Nephron (organoid): Measurements from ENCODE around the gene ABHD6.
"Not testable (repeated sequence)": the region's sequence is repeated elsewhere in the genome, so short reads cannot be mapped to it uniquely, and the experiment has no call there.

Source experiments
- H3K27ac Mint-ChIP-seq, 3 experiments: 2 replicates each; pipeline ENCODE4 v1.8.0; 2020; ENCODE audit warnings: mixed read lengths in 3 of 3, mild to moderate bottlenecking in 2 of 3, moderate library complexity in 1 of 3
- H3K27me3 Mint-ChIP-seq: 2 replicates; pipeline ENCODE4 v1.8.0; 2021; ENCODE audit warnings: low read depth, mild to moderate bottlenecking, moderate library complexity, mixed read lengths
- H3K36me3 Mint-ChIP-seq: 2 replicates; pipeline ENCODE4 v1.8.0; 2020; ENCODE audit warnings: low read depth, mixed read lengths
- H3K4me1 Mint-ChIP-seq: 2 replicates; pipeline ENCODE4 v1.8.0; 2020; ENCODE audit warnings: mixed read lengths
- H3K4me3 Mint-ChIP-seq, 3 experiments: 2 replicates each; pipeline ENCODE4 v1.8.0; 2020; ENCODE audit warnings: mild to moderate bottlenecking in 3 of 3, mixed read lengths in 3 of 3, moderate library complexity in 2 of 3
- H3K9me3 Mint-ChIP-seq: 2 replicates; pipeline ENCODE4 v1.8.0; 2020; ENCODE audit warnings: mixed read lengths
- TF ChIP-seq, protein P1 (sequence below), 3 experiments: fragments of 200-600 bp; sonication (generic); IDR thresholded peaks; one replicate each; pipeline ENCODE4 v1.5.0; 2021; ENCODE audit warnings: antibody characterized with exemption in 3 of 3; ENCODE audit not compliant: unreplicated experiment in 3 of 3

The ABHD6 gene

GRCh38 chr3:58336135-58336882 lies 98.7 kb downstream of the ABHD6 start:
- Mint-ChIP-seq H3K4me1 (peaks cover 29% of the 10 kb centered on the region), H3K4me3 (no peak overlapping the region), H3K27me3 (peaks cover 6% of the 10 kb centered on the region), H3K9me3 (no peaks in the 10 kb centered on the region), H3K36me3 (peaks cover 8% of the 10 kb centered on the region), H3K27ac (no peak overlapping the region)
- TF ChIP-seq, protein P1, sequence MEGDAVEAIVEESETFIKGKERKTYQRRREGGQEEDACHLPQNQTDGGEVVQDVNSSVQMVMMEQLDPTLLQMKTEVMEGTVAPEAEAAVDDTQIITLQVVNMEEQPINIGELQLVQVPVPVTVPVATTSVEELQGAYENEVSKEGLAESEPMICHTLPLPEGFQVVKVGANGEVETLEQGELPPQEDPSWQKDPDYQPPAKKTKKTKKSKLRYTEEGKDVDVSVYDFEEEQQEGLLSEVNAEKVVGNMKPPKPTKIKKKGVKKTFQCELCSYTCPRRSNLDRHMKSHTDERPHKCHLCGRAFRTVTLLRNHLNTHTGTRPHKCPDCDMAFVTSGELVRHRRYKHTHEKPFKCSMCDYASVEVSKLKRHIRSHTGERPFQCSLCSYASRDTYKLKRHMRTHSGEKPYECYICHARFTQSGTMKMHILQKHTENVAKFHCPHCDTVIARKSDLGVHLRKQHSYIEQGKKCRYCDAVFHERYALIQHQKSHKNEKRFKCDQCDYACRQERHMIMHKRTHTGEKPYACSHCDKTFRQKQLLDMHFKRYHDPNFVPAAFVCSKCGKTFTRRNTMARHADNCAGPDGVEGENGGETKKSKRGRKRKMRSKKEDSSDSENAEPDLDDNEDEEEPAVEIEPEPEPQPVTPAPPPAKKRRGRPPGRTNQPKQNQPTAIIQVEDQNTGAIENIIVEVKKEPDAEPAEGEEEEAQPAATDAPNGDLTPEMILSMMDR (IDR thresholded peaks at IDR 0.05; ENCODE audit: unreplicated experiment in 3 of 3): no peak

DNA sequence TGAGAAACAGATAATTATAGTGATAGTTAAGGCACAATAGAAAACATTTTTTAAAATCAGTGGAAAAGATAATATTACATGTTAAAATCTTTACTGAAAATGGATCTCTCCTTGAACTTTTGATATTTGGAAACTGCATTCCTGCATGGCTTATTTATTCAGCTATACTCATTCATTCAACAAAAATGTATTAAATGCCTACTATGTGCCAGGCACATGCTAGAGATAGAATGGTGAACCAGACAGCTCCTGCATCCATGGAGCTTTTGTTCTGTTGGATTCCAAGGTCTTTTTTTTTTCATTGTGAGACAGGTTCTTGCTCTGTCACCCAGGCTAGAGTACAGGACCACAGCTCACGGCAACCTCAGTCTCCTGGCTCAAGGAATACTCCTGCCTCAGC lies 99.6 kb downstream of the ABHD6 start:
- Mint-ChIP-seq H3K4me3 (no peak overlapping the region), H3K4me1 (peaks cover 25% of the 10 kb centered on the region), H3K36me3 (peaks cover 8% of the 10 kb centered on the region), H3K27me3 (peaks cover 3% of the 10 kb centered on the region), H3K9me3 (no peaks in the 10 kb centered on the region), H3K27ac (no peak overlapping the region)
- TF ChIP-seq, protein P1 (IDR thresholded peaks at IDR 0.05; ENCODE audit: unreplicated experiment in 3 of 3): no peak

DNA sequence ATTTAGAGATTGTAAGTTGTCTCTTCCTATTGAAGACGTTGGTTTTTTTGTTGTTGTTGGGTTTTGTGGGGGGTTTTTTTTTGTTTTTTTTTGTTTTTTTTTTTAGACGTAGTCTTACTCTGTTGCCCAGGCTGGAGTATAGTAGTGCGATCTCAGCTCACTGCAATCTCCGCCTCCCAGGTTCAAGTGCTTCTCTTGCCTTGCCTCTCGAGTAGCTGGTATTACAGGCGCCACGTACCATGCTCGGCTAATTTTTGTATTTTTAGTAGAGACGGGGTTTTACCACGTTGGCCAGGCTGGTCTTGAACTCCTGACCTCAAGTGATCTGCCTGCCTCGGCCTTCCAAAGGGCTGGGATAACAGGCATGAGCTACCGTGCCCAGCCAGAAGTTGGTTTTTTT lies 101.6 kb downstream of the ABHD6 start:
- H3K36me3 Mint-ChIP-seq, H3K9me3 Mint-ChIP-seq, H3K27me3 Mint-ChIP-seq, H3K27ac Mint-ChIP-seq, H3K4me3 Mint-ChIP-seq: not testable (repeated sequence)
- peaks cover 15% of the 10 kb centered on the region for H3K4me1 Mint-ChIP-seq

DNA sequence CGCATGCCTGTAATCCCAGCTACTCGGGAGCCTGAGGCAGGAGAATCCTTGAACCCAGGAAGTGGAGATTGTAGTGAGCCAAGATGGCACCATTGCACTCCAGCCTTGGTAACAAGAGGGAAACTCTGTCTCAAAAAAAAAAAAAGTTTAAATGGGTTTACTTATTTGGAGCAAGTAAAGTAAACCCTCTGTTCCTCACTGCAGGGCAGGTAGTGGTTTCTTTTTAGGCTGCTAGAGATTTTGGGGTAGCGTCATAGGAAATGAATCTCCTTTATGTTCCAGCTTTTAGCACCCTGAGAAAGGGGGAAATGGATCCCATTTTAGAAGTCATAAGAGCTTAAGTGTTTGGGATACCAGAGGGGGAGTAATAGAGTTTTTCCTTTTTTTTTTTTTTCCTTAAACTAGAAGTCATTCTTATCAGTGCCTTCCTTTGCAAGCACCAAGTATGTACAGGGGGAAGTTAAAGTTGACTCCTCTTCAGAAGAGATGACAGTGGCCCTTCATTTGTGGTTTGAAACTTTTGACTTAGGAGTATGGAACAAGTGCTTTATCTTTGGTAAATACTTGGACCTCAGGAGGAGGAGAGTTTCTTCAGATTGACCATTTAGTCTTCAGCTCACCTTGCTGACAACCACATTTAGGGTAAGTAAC lies 103.1 kb downstream of the ABHD6 start:
- Mint-ChIP-seq H3K36me3 (peaks cover 8% of the 10 kb centered on the region), H3K27me3 (no peaks in the 10 kb centered on the region), H3K9me3 (no peaks in the 10 kb centered on the region), H3K4me1 (no peaks in the 10 kb centered on the region), H3K4me3 (no peak overlapping the region), H3K27ac (no peak overlapping the region)
- TF ChIP-seq, protein P1 (IDR thresholded peaks at IDR 0.05; ENCODE audit: unreplicated experiment in 3 of 3): no peak

DNA sequence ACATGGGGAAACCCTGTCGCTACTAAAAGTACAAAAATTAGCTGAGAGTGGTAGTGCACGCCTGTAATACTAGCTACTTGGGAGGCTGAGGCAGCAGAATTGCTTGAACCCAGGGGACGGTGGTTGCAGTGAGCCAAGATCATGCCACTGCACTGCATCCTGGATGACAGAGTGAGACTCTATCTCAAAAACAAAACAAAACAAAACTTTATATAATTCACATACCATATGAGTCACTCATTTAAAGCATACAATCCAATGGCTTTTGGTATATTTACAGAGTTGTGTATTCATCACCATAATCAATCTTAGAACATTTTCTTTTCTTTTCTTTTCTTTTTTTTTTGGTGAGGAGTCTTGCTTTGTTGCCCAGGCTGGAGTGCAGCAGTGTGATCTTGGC lies 103.8 kb downstream of the ABHD6 start:
- Mint-ChIP-seq H3K4me1 (no peaks in the 10 kb centered on the region), H3K27me3 (no peaks in the 10 kb centered on the region), H3K9me3 (no peaks in the 10 kb centered on the region), H3K36me3 (peaks cover 8% of the 10 kb centered on the region), H3K4me3 (no peak overlapping the region), H3K27ac (no peak overlapping the region)
- TF ChIP-seq, protein P1 (IDR thresholded peaks at IDR 0.05; ENCODE audit: unreplicated experiment in 3 of 3): no peak

- Mint-ChIP-seq H3K36me3 (peaks cover 8% of the 10 kb centered on the region), H3K27ac (peak overlapping the region in 1 of 3 experiments; percentile 54), H3K27me3 (no peaks in the 10 kb centered on the region), H3K9me3 (no peaks in the 10 kb centered on the region), H3K4me3 (no peak overlapping the region), H3K4me1 (no peaks in the 10 kb centered on the region)
- TF ChIP-seq, protein P1 (IDR thresholded peaks at IDR 0.05; ENCODE audit: unreplicated experiment in 3 of 3): no peak
Observed at GRCh38 chr3:58342676-58343075, 105.1 kb downstream of the ABHD6 start.
